Measurements from ENCODE around the gene TXN2.

Gene TXN2

GRCh38 chr22:36480941-36481392, 473 bp downstream of the TXN2 start:
- no peak for DNase-seq

GRCh38 chr22:36478966-36479365, 2.5 kb downstream of the TXN2 start:
- DNase-seq, result peak; percentile 91

GRCh38 chr22:36475341-36475740, 6.1 kb downstream of the TXN2 start:
- no peak for DNase-seq

- DNase-seq, result no peak
These were observed 8.8 kb downstream of the TXN2 start for GRCh38 chr22:36472689-36473088.

- DNase-seq, result no peak
These were observed 10.1 kb downstream of the TXN2 start for GRCh38 chr22:36471341-36471821.

- no peak for DNase-seq
These were observed 10.5 kb downstream of the TXN2 start for GRCh38 chr22:36470994-36471331.

- peak; percentile 88 for DNase-seq
These were observed 11.1 kb downstream of the TXN2 start for GRCh38 chr22:36470162-36470993.

GRCh38 chr22:36469094-36469710, 12.2 kb downstream of the TXN2 start:
- no peak for DNase-seq

- DNase-seq, result peak; percentile 77
These were observed 13.5 kb downstream of the TXN2 start for GRCh38 chr22:36467946-36468345.

GRCh38 chr22:36467042-36467810, 14.2 kb downstream of the TXN2 start:
- DNase-seq, result no peak

GRCh38 chr22:36466258-36466657, 15.2 kb downstream of the TXN2 start:
- no peak for DNase-seq

- DNase-seq, result no peak
These were observed 16.0 kb downstream of the TXN2 start for GRCh38 chr22:36465232-36466021.

- no peak for DNase-seq
These were observed 16.7 kb downstream of the TXN2 start for GRCh38 chr22:36464715-36465231.

GRCh38 chr22:36463783-36464184, 17.7 kb downstream of the TXN2 start:
- no peak for DNase-seq

- no peak for DNase-seq
These were observed 19.5 kb downstream of the TXN2 start for GRCh38 chr22:36461665-36462649.

- no peak for DNase-seq
These were observed 21.2 kb downstream of the TXN2 start for GRCh38 chr22:36460202-36460601.

GRCh38 chr22:36457688-36458450, 23.6 kb downstream of the TXN2 start:
- no peak for DNase-seq

- no peak for DNase-seq
These were observed 25.0 kb downstream of the TXN2 start for GRCh38 chr22:36456464-36456845.

GRCh38 chr22:36455571-36456463, 25.6 kb downstream of the TXN2 start:
- no peak for DNase-seq
